Activated naive CD4-positive, alpha-beta T cell treated with anti-CD3 and anti-CD28 coated beads, Interleukin-2, amount 50 U/mL, for 24 hours (primary cell): Measurements from ENCODE around the gene CCDC178.

Source experiments
- H3K27ac Mint-ChIP-seq: one replicate; pipeline ENCODE4 v1.8.0; 2021; ENCODE audit warnings: mild to moderate bottlenecking, mixed read lengths
- H3K27me3 Mint-ChIP-seq: one replicate; pipeline ENCODE4 v1.8.0; 2021; ENCODE audit warnings: mixed read lengths
- H3K36me3 Mint-ChIP-seq: one replicate; pipeline ENCODE4 v1.8.0; 2021; ENCODE audit warnings: mixed read lengths
- H3K4me1 Mint-ChIP-seq: one replicate; pipeline ENCODE4 v1.8.0; 2021; ENCODE audit warnings: mixed read lengths
- H3K4me3 Mint-ChIP-seq: one replicate; pipeline ENCODE4 v1.8.0; 2021; ENCODE audit warnings: mild to moderate bottlenecking, mixed read lengths
- H3K9me3 Mint-ChIP-seq: one replicate; pipeline ENCODE4 v1.8.0; 2021; ENCODE audit warnings: mixed read lengths

Gene CCDC178

GRCh38 chr18:33051407-33051806 lies 389.1 kb downstream of the CCDC178 start:
- no peaks in the 10 kb centered on the region for H3K27me3 Mint-ChIP-seq
- no peaks in the 10 kb centered on the region for H3K9me3 Mint-ChIP-seq
- H3K4me3 Mint-ChIP-seq: no peak overlapping the region
- H3K27ac Mint-ChIP-seq: no peak overlapping the region
- H3K4me1 Mint-ChIP-seq: no peaks in the 10 kb centered on the region
- H3K36me3 Mint-ChIP-seq: no peaks in the 10 kb centered on the region

DNA sequence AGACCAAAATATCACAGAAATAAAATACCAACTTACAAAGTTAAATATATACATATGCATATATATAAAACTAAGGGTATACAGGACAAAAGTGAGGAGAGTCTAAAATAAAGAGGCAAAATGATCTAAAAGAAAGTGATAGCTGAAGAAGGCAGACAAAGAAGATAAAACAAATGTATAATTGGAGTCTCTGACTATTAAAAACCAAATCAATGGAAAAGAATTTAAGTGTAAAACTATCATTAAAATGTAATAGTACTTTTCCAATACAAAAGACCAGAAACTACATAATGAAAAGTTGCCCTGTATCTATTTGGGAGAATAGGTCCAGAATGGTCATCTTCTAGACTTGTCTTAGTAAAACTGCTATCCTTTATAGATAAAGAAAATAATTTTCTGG lies 400.3 kb downstream of the CCDC178 start:
- Mint-ChIP-seq H3K4me3 (no peak overlapping the region), H3K36me3 (no peaks in the 10 kb centered on the region), H3K27ac (no peak overlapping the region), H3K9me3 (peaks cover 17% of the 10 kb centered on the region), H3K27me3 (no peaks in the 10 kb centered on the region), H3K4me1 (no peaks in the 10 kb centered on the region)

GRCh38 chr18:33034945-33035344 lies 405.6 kb downstream of the CCDC178 start:
- Mint-ChIP-seq H3K4me3 (no peak overlapping the region), H3K9me3 (peaks cover 4% of the 10 kb centered on the region), H3K27me3 (no peaks in the 10 kb centered on the region), H3K36me3 (no peaks in the 10 kb centered on the region), H3K27ac (no peak overlapping the region), H3K4me1 (no peaks in the 10 kb centered on the region)

- no peak overlapping the region for H3K4me3 Mint-ChIP-seq
- H3K27me3 Mint-ChIP-seq: no peaks in the 10 kb centered on the region
- H3K4me1 Mint-ChIP-seq: no peaks in the 10 kb centered on the region
- no peaks in the 10 kb centered on the region for H3K36me3 Mint-ChIP-seq
- no peak overlapping the region for H3K27ac Mint-ChIP-seq
- no peaks in the 10 kb centered on the region for H3K9me3 Mint-ChIP-seq
Observed at GRCh38 chr18:33034212-33034611, 406.3 kb downstream of the CCDC178 start.

- no peaks in the 10 kb centered on the region for H3K27me3 Mint-ChIP-seq
- H3K36me3 Mint-ChIP-seq: no peaks in the 10 kb centered on the region
- H3K4me3 Mint-ChIP-seq: no peak overlapping the region
- no peak overlapping the region for H3K27ac Mint-ChIP-seq
- H3K4me1 Mint-ChIP-seq: no peaks in the 10 kb centered on the region
- no peaks in the 10 kb centered on the region for H3K9me3 Mint-ChIP-seq
Observed at GRCh38 chr18:33022370-33022769, 418.2 kb downstream of the CCDC178 start.

DNA sequence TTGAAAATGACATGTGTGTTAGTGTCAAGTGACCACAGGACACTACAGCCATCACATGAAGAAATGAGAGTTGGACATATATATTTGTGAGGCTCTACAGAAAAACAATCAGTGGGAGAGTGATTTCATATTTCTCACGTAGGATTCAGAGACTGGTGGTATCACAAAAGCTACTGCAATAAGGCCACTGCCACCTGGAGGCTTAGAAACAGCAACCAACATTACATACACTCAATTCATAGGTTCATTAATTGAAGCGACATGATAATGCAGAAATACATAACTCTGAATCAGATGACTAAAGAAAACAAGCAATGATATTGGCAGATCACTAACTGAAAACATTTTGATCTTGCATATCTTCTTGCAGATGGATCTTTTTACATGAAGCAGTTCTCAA lies 419.6 kb downstream of the CCDC178 start:
- no peaks in the 10 kb centered on the region for H3K4me1 Mint-ChIP-seq
- H3K4me3 Mint-ChIP-seq: no peak overlapping the region
- H3K9me3 Mint-ChIP-seq: no peaks in the 10 kb centered on the region
- no peaks in the 10 kb centered on the region for H3K27me3 Mint-ChIP-seq
- H3K36me3 Mint-ChIP-seq: no peaks in the 10 kb centered on the region
- H3K27ac Mint-ChIP-seq: no peak overlapping the region

DNA sequence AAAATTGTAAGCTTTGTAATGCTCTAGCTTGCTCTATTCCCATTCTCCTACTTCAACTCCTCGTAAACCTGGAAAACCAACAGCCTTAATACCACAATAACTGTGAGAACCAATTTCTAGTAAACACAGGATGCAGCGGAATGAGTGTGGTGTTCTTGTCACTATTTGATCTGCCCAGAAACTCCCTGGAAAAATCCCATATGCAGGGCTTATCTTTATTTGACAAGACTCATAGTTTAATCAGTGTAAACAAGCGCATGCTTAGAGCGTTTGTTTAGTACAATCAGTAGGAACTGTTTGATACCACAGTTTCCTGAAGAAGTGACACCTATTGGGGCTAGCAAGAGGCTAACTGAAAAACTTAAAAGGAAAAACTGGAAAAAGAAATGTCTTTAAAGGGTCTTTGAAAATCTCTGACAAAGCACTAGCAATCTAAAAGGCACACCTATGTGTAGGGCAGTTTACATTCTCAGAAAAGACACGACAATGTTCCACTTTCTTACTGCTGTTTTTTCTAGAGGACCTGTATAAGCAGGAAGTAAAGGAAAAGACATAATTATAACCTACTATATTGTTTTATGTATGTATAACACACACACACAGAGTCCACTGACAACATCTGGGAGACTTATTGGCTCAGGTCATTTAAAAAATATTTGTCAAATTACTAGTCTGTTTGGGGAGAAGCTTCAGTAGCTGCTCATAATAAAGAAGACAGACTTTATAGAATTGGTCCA lies 426.3 kb downstream of the CCDC178 start:
- H3K36me3 Mint-ChIP-seq: no peaks in the 10 kb centered on the region
- H3K4me1 Mint-ChIP-seq: no peaks in the 10 kb centered on the region
- no peaks in the 10 kb centered on the region for H3K9me3 Mint-ChIP-seq
- H3K4me3 Mint-ChIP-seq: no peak overlapping the region
- no peaks in the 10 kb centered on the region for H3K27me3 Mint-ChIP-seq
- H3K27ac Mint-ChIP-seq: no peak overlapping the region

- H3K36me3 Mint-ChIP-seq: no peaks in the 10 kb centered on the region
- H3K4me3 Mint-ChIP-seq: no peak overlapping the region
- no peaks in the 10 kb centered on the region for H3K9me3 Mint-ChIP-seq
- H3K27me3 Mint-ChIP-seq: no peaks in the 10 kb centered on the region
- no peaks in the 10 kb centered on the region for H3K4me1 Mint-ChIP-seq
- H3K27ac Mint-ChIP-seq: no peak overlapping the region
Observed at GRCh38 chr18:33010149-33010548, 430.4 kb downstream of the CCDC178 start.

DNA sequence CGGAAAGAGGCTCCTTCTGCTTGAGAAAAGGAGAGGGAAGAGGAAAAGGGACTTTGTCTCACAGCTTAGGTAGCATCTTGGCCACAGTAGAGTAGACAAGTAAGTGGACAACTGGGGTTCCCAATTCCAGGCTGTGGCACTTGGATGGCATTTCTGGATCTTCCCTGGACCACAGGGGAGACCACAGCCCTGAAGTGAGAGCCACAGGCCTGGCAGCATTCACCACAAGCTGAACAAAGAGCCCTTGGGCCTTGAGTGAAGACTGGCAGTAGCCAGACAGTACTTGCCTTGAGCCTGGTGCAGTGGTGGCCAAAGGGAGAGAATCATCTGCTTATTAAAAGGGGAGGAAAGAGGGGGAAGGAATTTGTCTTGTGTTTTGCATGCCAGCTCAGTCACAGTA lies 441.6 kb downstream of the CCDC178 start:
- Mint-ChIP-seq H3K4me1 (no peaks in the 10 kb centered on the region), H3K27me3 (no peaks in the 10 kb centered on the region), H3K36me3 (no peaks in the 10 kb centered on the region), H3K27ac (no peak overlapping the region), H3K4me3 (no peak overlapping the region), H3K9me3 (peaks cover 6% of the 10 kb centered on the region)

- H3K27me3 Mint-ChIP-seq: no peaks in the 10 kb centered on the region
- H3K4me3 Mint-ChIP-seq: no peak overlapping the region
- no peaks in the 10 kb centered on the region for H3K4me1 Mint-ChIP-seq
- H3K36me3 Mint-ChIP-seq: no peaks in the 10 kb centered on the region
- no peak overlapping the region for H3K27ac Mint-ChIP-seq
- H3K9me3 Mint-ChIP-seq: peaks cover 6% of the 10 kb centered on the region
Observed at GRCh38 chr18:32998285-32998684, 442.2 kb downstream of the CCDC178 start.

- H3K4me1 Mint-ChIP-seq: no peaks in the 10 kb centered on the region
- H3K27ac Mint-ChIP-seq: no peak overlapping the region
- H3K4me3 Mint-ChIP-seq: no peak overlapping the region
- H3K36me3 Mint-ChIP-seq: no peaks in the 10 kb centered on the region
- H3K27me3 Mint-ChIP-seq: no peaks in the 10 kb centered on the region
- H3K9me3 Mint-ChIP-seq: no peaks in the 10 kb centered on the region
Observed at GRCh38 chr18:32983721-32984120, 456.8 kb downstream of the CCDC178 start.

DNA sequence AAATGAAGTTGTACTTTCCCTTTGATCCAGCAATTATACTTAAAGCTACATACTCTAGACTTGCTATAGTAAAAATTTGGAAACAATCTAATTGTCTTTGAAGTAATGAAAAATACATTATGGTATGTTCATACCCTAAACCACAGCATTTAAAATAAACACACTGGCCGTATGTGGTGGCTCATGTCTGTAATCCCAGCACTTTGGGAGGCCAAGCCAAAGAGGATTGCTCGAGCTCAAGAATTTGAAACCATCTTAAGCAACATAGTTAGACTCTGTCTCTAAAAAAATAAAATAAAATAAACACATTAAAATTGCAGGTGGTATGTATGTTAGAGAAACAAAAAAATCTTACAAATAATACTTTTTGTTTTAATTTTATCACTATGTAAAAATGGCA lies 459.6 kb downstream of the CCDC178 start:
- no peaks in the 10 kb centered on the region for H3K9me3 Mint-ChIP-seq
- H3K36me3 Mint-ChIP-seq: no peaks in the 10 kb centered on the region
- no peaks in the 10 kb centered on the region for H3K4me1 Mint-ChIP-seq
- no peak overlapping the region for H3K4me3 Mint-ChIP-seq
- no peaks in the 10 kb centered on the region for H3K27me3 Mint-ChIP-seq
- H3K27ac Mint-ChIP-seq: no peak overlapping the region

DNA sequence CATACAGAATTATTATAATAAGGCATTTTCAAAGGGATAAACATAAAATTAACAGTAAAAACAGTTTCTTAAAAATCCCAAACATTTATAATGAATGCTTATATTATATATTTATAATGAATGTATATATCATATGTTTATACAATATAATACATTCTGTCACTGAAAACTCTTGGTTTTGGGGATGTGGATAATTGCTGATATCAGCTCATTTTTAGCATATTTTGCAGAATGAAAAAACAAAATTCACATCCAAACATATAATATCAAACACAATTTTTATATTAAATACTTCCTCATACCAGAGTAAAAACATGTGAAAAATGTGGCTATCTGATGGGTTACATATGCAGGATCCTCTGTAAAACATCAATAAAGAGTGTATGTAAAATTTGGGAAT lies 465.0 kb downstream of the CCDC178 start:
- Mint-ChIP-seq H3K36me3 (no peaks in the 10 kb centered on the region), H3K27ac (no peak overlapping the region), H3K27me3 (no peaks in the 10 kb centered on the region), H3K4me1 (no peaks in the 10 kb centered on the region), H3K9me3 (no peaks in the 10 kb centered on the region), H3K4me3 (no peak overlapping the region)

DNA sequence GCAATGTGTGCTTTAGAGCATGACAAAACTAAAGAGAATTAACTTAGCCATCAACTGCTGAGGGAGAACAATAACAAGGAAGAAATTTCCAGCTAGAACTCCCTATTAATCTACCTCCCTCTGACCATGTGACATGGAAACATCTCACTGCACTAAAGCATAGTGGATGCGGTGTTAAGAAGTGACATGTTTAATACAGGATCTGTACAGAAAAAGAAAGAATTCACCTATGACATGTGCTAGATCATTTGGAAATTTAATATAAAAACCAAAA lies 465.4 kb downstream of the CCDC178 start:
- H3K27me3 Mint-ChIP-seq: no peaks in the 10 kb centered on the region
- no peak overlapping the region for H3K27ac Mint-ChIP-seq
- no peak overlapping the region for H3K4me3 Mint-ChIP-seq
- H3K9me3 Mint-ChIP-seq: no peaks in the 10 kb centered on the region
- no peaks in the 10 kb centered on the region for H3K4me1 Mint-ChIP-seq
- no peaks in the 10 kb centered on the region for H3K36me3 Mint-ChIP-seq

- no peaks in the 10 kb centered on the region for H3K36me3 Mint-ChIP-seq
Observed at GRCh38 chr18:32974421-32975162, 465.9 kb downstream of the CCDC178 start.

GRCh38 chr18:32968248-32968647 lies 472.3 kb downstream of the CCDC178 start:
- Mint-ChIP-seq H3K4me3 (no peak overlapping the region), H3K9me3 (no peaks in the 10 kb centered on the region), H3K4me1 (no peaks in the 10 kb centered on the region), H3K27ac (no peak overlapping the region), H3K27me3 (no peaks in the 10 kb centered on the region), H3K36me3 (no peaks in the 10 kb centered on the region)

More at GRCh38 chr18:32974421-32975162, 465.9 kb downstream of the CCDC178 start:
- H3K4me3 Mint-ChIP-seq: no peak overlapping the region
- H3K27ac Mint-ChIP-seq: no peak overlapping the region
- H3K9me3 Mint-ChIP-seq: no peaks in the 10 kb centered on the region
- no peaks in the 10 kb centered on the region for H3K4me1 Mint-ChIP-seq
- no peaks in the 10 kb centered on the region for H3K27me3 Mint-ChIP-seq

DNA sequence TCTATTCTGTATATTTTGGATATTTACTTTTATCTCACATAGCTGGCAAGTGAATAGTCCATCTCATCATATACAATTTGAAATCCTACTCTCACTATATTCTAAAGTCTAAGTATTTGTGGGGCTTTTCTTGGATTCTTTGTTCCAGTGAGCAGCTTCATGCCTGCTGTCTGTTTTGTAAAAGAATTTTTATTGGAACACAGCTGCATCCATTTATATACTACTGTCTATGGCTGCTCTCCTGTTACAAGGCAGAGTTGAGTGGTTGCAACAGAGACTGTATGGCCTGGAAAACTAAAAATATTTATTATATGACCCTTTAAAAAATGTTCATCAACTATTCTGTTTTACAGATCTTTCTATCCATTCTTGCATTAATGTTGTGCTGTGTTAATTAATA lies 474.4 kb downstream of the CCDC178 start:
- no peaks in the 10 kb centered on the region for H3K36me3 Mint-ChIP-seq
- no peak overlapping the region for H3K4me3 Mint-ChIP-seq
- peaks cover 5% of the 10 kb centered on the region for H3K9me3 Mint-ChIP-seq
- no peaks in the 10 kb centered on the region for H3K4me1 Mint-ChIP-seq
- H3K27me3 Mint-ChIP-seq: no peaks in the 10 kb centered on the region
- H3K27ac Mint-ChIP-seq: no peak overlapping the region
